Measurements from ENCODE around the gene STIMATE. TPM values are rescaled to one million over a fixed set of nuclear protein-coding genes. Genes with fewer than 3 reads are reported as not detected.

STIMATE gene
- 17.2 and 18.0 TPM in 2 replicates for total RNA-seq (2014; rRNA removed; shearing (Covaris generic))
- polyA plus RNA-seq (2015; cell fraction: cytosol; rRNA removed) = 23.3 and 25.3 TPM in 2 replicates
- 27.0 and 45.9 TPM in 2 replicates for polyA plus RNA-seq (2015; cell fraction: nucleus; rRNA removed)

DNA sequence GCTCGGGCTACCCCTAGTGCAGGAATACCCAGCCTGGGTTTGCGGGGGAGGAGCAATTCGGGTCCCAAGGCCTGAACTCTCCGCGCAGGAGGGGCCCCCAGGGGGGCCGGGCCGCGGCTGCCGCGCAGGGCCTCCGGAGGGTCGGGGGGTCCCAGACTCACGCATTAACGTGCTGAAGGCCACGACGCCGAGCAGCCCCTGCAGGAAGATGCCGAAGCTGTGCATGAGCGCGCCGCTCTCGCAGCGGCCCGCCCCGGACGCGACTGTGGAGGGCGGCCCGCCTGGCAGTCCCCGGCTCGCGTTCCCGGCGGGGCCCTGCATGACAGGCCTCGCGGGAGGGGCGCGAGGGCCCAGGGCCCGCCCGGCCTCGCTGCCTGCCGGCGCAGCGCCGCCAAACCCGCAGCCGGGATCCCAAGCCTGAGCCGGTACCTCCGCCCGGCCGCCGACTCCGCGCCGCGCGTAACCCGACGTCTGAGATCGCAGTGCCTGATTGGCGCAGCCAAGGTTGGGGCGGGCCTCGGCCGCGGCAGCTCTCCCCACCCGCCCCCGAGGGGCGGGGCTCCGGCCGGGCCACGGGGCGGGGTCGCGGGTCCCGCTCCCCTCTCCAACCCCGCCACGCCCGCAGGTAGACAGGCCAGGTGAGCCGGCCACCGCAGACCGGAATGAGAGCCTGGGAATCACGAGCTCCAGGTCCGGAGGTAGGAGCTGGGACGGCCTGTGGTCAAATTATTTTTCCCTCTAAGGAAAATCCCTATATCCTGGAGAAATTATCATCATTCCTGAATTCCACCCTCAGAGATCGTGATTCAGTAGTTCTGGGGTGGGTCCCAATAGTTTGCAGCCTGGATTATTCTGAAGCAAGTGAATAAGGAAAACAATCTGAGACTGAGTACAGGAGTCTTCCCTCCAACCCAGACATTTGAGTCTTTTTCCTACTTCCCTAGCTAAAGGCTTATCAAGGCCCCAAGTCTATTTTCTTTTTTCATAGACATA lies at the start of gene STIMATE:
STIMATE (minus strand) TSS at position 419 of the 993 bp plus-strand sequence; CDS start at position 321, 98 bp downstream.
- DNase-seq (ENCODE audit: low read depth, low spot score) = peak; percentile 80
- in situ Hi-C loops (cut with HindIII; ENCODE audit: low pct_unique_long_range_greater_than_20kb, low sequenced_read_pairs) = no loop called here

- in situ Hi-C loops (cut with HindIII; ENCODE audit: low pct_unique_long_range_greater_than_20kb, low sequenced_read_pairs) = no loop called here
- DNase-seq (ENCODE audit: low read depth, low spot score) = no peak
Observed at GRCh38 chr3:52939600-52939999, 42.3 kb upstream of the STIMATE start.

GRCh38 chr3:52934630-52935530 lies 37.5 kb upstream of the STIMATE start:
- DNase-seq (ENCODE audit: low read depth, low spot score) = peak; percentile 76
- in situ Hi-C loops (cut with HindIII; ENCODE audit: low pct_unique_long_range_greater_than_20kb, low sequenced_read_pairs) = no loop called here

DNA sequence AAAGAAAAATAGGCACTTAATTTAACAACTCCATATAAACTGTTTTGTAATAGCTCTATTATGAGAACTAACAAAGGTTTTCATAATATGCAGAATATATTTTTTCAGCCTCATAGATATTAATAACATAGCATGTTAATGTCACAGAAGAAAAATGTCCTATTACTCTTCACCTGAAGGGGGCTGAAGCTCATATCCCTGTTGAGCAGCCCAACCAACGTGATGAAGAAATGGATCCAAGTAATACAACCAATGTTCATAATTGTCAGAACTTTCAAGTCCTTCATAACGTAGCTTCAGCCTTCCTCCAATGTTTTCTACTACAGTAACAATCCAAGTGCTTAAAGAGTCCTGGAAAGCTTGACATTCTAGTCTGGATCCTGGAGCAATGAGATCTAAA lies 34.5 kb upstream of the STIMATE start:
- in situ Hi-C loops (cut with HindIII; ENCODE audit: low pct_unique_long_range_greater_than_20kb, low sequenced_read_pairs) = no loop called here

GRCh38 chr3:52931328-52931727 lies 34.0 kb upstream of the STIMATE start:
- in situ Hi-C loops (cut with HindIII; ENCODE audit: low pct_unique_long_range_greater_than_20kb, low sequenced_read_pairs) = no loop called here
- no peak for DNase-seq (ENCODE audit: low read depth, low spot score)

More for the DNA sequence above, 34.5 kb upstream of the STIMATE start:
- DNase-seq (ENCODE audit: low read depth, low spot score) = peak; percentile 22

GRCh38 chr3:52930748-52931147 lies 33.4 kb upstream of the STIMATE start:
- no peak for DNase-seq (ENCODE audit: low read depth, low spot score)
- in situ Hi-C loops (cut with HindIII; ENCODE audit: low pct_unique_long_range_greater_than_20kb, low sequenced_read_pairs) = no loop called here

DNA sequence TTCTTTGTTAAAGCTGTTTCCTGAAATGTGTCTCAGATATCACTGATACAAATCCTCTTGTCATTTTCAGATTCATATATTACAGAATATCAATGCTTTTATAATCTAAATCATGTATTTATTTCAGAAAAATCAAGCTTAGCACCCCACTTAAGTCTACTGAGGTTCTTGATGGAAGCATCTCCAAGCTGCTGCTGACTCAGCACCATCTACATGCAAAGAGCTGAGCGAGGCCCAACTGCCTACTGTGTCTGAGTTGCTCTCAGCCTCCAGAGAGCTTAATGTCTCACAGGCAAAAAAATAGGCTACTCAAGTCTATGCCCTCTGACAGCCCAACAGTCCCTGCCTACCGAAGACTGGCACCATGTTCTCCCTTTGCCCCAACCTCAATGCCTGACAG lies 29.2 kb upstream of the STIMATE start:
- DNase-seq (ENCODE audit: low read depth, low spot score) = no peak
- in situ Hi-C loops (cut with HindIII; ENCODE audit: low pct_unique_long_range_greater_than_20kb, low sequenced_read_pairs) = no loop called here

DNA sequence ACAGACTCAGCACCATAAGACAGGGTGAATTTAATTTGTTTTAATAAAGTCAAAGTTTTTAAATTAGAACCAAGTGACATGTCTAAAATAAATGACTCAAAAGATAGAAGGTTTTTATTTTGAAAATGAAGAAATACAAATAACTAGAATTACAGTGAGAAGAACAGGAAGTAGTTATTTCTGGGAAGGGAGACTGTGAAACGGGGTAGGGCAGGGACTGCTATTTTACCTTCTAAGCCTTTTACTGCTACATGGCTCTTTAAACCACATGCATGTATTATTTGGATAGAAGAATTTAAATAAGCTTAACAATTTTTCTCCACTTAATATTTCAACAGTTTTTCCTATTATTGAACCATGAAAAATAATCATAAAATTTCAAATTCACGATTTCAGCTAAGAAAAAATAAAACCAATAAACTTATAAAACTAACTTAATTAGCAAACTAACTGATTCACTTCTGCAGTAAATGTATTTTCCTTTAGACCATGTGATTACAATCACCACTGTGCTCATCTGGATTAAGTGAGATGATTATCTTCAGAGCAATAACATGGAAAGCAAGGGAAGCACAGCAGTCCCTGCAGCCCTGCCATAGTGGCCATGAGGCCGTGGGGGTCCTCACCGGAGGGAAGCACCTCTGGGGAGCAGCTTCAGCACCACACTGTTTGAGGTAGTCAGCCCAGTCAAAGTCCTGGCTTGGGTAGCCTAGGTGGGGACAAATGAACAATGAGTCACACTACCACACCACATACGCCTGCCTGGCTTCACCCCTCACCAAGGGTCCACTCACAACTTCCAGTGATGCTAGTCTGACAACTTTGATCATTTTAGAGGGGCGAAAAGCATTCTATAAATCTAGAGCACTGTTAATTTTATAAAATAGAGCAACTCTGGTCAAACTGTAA lies 28.3 kb upstream of the STIMATE start:
- DNase-seq (ENCODE audit: low read depth, low spot score) = no peak
- in situ Hi-C loops (cut with HindIII; ENCODE audit: low pct_unique_long_range_greater_than_20kb, low sequenced_read_pairs) = no loop called here

- in situ Hi-C loops (cut with HindIII; ENCODE audit: low pct_unique_long_range_greater_than_20kb, low sequenced_read_pairs) = no loop called here
- no peak for DNase-seq (ENCODE audit: low read depth, low spot score)
Observed at GRCh38 chr3:52923963-52924362, 26.6 kb upstream of the STIMATE start.

DNA sequence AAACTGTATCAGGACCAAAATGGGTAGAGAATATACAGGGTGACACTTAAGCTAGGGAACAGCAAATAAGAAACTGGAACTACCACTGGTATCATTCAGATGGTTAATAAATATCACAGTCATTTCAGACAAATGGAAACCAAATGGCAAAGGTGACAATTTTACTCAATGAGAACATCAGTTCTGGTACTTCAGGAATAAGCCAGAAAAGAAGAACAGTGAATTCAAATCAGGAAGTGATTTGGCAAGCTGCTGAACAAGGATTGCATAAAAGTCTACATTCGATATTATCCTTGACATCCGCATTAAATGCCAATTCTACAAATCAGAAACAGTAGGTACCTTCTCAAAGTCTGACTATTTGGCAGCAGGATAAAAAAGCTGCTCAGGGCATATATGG lies 23.5 kb upstream of the STIMATE start:
- DNase-seq (ENCODE audit: low read depth, low spot score) = no peak
- in situ Hi-C loops (cut with HindIII; ENCODE audit: low pct_unique_long_range_greater_than_20kb, low sequenced_read_pairs) = no loop called here

- no peak for DNase-seq (ENCODE audit: low read depth, low spot score)
- in situ Hi-C loops (cut with HindIII; ENCODE audit: low pct_unique_long_range_greater_than_20kb, low sequenced_read_pairs) = no loop called here
Observed at GRCh38 chr3:52917044-52917443, 19.7 kb upstream of the STIMATE start.

GRCh38 chr3:52915294-52915693 lies 17.9 kb upstream of the STIMATE start:
- DNase-seq (ENCODE audit: low read depth, low spot score) = no peak
- in situ Hi-C loops (cut with HindIII; ENCODE audit: low pct_unique_long_range_greater_than_20kb, low sequenced_read_pairs) = no loop called here

GRCh38 chr3:52912885-52913731 lies 15.8 kb upstream of the STIMATE start:
- DNase-seq (ENCODE audit: low read depth, low spot score) = no peak
- in situ Hi-C loops (cut with HindIII; ENCODE audit: low pct_unique_long_range_greater_than_20kb, low sequenced_read_pairs) = no loop called here

GRCh38 chr3:52910823-52911222 lies 13.5 kb upstream of the STIMATE start:
- in situ Hi-C loops (cut with HindIII; ENCODE audit: low pct_unique_long_range_greater_than_20kb, low sequenced_read_pairs) = no loop called here
- no peak for DNase-seq (ENCODE audit: low read depth, low spot score)

- DNase-seq (ENCODE audit: low read depth, low spot score) = no peak
- in situ Hi-C loops (cut with HindIII; ENCODE audit: low pct_unique_long_range_greater_than_20kb, low sequenced_read_pairs) = no loop called here
Observed at GRCh38 chr3:52907497-52907896, 10.1 kb upstream of the STIMATE start.

DNA sequence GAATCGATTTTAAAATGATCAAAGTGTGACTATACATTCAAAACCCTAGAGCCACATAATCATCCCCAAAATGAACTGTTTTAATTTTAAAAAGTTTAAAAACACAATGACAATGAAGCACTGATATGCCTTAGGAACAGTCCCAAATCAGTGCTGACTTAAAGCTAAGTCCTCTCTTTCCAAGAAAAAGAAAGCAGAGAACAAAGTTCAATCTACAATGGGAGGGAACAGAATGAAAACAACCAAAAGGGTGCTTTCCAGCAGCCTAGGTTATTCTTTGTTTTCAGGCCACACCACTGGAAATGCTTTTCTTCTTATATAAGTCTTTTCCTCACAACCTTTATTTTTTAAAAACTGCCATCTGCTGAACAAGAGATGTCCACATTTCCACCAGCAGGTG lies 7.2 kb upstream of the STIMATE start:
- in situ Hi-C loops (cut with HindIII; ENCODE audit: low pct_unique_long_range_greater_than_20kb, low sequenced_read_pairs) = no loop called here
- DNase-seq (ENCODE audit: low read depth, low spot score) = no peak

All from SK-MEL-5 (cell line).